GM19099 (cell line): Measurements from ENCODE around the gene FMN1.

Source experiments
- POLR2A ChIP-seq: IDR thresholded peaks from 3 replicates; pipeline ENCODE4 v1.6.1; 2011; ENCODE audit warnings: low read depth; ENCODE audit not compliant: insufficient read length; ENCODE audit errors: extremely low read depth

The FMN1 gene

DNA sequence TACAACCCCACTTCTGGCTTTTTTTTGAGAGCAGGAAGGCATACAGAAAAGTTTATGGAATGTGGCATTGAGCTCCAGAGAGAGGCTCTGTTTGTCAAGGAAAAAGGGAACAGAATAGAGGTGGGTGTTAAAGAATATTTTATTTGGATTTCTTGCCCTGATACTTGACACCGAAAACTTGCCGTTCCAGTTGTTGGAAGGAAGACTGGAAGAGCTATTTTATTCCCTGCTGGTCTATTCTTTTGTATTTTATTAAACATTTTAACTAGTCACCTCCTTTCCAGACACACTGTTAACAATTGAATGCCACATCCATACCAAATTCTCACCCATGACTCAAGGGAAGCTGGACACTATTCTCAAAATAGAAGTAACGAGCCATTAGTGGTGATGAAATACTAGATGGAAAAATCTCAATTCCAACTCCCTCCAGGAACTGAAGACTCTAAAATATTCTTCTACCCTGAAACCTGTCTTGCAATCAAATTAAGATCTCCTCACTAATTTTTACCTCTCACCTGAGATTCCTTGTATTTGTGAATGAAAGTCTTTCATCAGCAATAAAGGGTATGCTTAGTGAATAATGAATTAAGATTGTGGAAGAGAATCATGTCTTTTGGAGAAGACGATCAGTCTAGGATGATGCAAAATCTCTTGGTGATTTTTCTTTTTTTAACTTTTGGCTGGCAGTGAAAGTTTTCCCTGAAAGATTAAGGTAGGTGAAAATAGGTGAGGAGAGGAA lies 448.2 kb downstream of the FMN1 start:
- TF ChIP-seq POLR2A, result no peak

DNA sequence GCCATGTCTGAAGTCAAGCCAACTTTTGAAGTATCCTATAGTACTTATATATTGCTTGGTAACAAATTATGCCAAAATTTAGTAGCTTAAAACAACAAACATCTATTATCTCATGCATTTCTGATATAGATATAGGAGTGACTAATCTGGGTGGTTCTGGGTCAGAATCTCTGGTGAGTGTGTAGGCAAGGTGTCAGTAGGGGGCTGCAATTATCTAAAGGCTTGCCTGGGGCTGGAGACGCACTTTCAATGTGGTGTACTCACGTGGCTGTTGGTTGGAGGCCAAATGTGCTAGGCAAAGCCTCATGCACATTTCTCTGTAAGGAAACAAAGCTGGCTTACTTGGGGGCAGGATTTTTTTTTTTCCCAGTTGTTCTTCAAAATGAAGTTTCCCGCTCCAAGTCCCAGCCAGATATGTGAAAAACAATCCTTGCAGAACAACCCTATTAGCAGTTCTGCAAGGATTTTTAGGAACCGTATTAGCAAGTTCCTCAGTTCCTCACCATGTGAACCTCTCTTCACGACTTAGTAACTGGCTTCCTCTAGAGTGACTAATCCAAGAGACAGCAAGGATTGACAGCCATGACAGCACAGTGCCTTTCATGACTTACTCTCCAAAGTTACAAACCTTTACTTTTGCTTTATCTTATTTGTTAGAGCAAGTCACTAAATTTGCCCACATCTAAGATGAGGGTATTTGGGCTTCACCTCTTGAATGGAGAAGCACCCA lies 450.9 kb downstream of the FMN1 start:
- no peak for TF ChIP-seq POLR2A

DNA sequence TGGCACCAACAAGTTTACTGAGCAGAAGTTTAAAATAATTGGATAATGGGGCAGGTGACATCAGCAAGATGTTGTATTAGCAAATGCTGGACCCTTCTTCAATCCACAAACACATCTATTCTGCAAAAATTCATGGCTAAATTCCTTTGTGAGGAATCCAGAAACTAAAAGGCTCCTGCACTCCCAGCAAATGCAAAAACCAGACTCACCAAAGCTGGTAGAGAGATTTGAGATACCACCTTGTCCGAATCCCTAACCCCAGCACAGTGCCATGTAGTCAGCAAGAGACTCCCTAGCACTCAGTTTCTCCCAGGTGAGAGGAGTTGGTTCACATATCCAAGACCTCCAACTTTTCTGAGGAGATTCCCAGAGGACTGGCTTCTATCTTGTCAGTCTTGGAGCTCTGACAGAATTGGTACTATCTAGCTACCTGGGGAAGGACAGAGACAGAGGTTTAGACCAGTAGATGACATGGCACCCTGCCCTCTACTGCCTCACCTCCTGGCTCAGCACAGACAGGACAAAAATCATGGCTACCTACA lies 454.9 kb downstream of the FMN1 start:
- no peak for TF ChIP-seq POLR2A

DNA sequence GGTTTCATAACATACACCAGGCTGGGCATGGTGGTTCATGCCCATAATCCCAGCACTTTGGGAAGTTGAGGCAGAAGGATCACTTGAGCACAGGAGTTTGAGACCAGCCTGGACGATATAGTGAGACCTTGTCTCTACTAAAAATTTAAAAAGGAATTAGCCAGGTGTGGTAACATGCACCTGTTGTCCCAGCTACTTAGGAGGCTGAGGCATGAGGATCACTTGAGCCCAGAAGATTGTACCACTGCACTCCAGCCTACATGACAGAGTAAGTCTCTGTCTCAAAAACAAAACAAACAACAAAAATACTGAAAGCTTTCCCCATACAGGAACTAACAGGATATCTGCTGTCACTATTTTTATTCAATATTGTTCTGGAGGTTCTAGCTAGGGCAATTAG lies 455.8 kb downstream of the FMN1 start:
- no peak for TF ChIP-seq POLR2A

DNA sequence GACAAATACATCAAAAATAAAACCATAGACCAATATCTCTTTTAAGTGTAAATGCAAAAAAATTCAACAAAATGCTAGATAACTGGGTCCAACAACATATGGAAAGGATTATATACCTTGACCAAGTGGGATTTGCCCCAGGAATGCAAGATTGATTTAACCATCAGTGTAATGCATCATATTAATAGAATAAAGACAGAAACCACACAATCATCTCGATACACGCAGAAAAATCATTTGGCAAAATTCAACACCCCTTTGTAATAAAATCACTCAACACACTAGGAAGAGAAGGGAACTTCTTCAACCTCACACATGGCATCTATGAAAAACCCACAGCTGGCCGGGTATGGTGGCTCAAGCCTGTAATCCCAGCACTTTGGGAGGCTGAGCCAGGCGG lies 457.2 kb downstream of the FMN1 start:
- no peak for TF ChIP-seq POLR2A

DNA sequence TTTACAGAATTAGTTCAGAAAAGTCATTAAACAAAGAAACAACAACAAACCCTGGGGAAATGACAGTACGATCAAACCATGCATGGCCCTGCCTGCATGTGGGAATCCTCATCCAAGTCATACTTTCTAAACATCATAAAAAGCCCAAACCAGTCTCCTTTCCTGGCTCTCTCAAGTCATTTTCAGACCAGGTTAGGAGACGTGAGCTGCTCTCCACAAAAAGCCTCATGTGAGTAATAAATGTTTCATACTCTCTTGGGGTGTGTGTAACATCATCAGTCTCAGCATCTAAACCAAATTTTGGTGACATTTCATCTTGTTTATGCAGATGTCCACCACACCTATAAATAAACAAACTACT lies 457.8 kb downstream of the FMN1 start:
- TF ChIP-seq POLR2A, result no peak

DNA sequence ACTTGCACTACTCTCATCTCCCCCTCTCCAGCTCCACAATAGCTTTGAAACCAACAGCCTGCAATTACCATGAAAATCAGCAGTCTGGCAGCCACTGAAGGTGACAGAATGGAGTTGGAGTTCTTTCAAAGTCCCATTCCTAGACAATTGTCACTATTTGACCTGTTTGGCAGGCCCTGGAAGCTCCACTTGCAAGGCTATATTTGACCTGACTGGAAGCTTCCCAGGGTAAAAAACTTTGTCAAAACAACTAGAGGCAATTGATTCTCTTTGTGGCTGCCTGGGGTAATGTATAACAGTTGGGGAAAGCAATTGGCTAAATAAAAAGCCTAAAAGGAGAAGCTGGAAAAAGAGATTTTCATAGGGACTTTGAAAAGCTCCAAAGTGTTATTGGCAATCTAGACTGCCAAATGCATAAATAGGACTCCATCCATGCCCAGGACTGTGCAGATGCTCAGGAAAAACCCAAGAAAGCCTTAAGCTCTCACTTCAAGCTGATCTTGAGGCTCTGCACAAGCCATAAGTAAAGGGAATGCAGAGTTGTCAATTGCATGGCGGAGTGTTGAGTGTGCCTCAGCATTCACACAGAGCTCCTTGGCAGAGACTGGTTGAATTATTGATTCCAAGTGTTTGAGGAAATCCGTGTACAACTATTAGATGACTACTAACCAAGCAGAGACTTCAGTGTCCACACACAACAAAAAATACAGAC lies 458.4 kb downstream of the FMN1 start:
- no peak for TF ChIP-seq POLR2A

DNA sequence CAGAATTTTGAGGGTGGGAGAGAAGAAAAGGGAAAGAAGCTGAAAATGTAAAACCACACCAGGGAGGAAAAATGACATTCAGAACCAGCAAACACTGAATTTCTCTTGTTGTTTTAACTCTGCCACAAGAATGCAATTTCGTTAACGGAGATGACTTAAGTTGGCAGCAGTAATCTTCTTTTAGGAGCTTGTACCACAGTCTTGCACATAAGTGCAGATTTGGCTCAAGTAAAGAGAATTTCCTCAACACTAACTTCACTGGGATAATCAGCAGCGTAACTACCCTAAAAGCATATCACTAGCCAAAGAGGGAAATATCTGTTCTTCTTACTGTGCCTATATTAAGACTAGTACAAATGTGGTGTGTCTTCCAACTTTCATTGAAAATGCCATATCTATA lies 461.2 kb downstream of the FMN1 start:
- no peak for TF ChIP-seq POLR2A

DNA sequence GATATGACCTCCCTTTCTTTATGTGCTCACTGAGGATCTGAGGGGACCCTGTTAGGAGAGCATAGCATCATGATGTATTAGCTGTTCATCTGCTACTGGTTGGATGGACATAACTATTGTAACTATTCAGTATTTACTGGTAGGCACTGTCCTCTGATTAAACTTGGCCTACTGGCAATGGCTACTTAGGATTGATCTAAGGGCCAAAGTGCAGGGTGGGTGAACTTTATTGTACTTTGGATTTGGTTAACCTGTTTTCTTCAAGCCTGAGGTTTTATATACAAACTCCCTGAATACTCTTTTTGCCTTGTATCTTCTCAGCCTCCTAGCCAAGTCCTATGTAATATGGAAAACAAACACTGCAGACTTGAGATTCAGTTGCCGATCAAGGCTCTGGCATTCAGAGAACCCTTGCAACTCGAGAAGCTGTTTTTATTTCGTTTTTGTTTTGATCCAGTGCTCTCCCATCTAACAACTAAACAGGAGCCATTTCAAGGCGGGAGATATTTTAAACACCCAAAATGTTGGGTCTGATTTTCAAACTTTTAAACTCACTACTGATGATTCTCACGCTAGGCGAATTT lies 461.8 kb downstream of the FMN1 start:
- TF ChIP-seq POLR2A, result no peak

DNA sequence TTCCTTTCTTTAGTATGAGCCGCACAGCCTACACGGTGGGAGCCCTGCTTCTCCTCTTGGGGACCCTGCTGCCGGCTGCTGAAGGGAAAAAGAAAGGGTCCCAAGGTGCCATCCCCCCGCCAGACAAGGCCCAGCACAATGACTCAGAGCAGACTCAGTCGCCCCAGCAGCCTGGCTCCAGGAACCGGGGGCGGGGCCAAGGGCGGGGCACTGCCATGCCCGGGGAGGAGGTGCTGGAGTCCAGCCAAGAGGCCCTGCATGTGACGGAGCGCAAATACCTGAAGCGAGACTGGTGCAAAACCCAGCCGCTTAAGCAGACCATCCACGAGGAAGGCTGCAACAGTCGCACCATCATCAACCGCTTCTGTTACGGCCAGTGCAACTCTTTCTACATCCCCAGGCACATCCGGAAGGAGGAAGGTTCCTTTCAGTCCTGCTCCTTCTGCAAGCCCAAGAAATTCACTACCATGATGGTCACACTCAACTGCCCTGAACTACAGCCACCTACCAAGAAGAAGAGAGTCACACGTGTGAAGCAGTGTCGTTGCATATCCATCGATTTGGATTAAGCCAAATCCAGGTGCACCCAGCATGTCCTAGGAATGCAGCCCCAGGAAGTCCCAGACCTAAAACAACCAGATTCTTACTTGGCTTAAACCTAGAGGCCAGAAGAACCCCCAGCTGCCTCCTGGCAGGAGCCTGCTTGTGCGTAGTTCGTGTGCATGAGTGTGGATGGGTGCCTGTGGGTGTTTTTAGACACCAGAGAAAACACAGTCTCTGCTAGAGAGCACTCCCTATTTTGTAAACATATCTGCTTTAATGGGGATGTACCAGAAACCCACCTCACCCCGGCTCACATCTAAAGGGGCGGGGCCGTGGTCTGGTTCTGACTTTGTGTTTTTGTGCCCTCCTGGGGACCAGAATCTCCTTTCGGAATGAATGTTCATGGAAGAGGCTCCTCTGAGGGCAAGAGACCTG lies 463.5 kb downstream of the FMN1 start:
- TF ChIP-seq POLR2A, result no peak

DNA sequence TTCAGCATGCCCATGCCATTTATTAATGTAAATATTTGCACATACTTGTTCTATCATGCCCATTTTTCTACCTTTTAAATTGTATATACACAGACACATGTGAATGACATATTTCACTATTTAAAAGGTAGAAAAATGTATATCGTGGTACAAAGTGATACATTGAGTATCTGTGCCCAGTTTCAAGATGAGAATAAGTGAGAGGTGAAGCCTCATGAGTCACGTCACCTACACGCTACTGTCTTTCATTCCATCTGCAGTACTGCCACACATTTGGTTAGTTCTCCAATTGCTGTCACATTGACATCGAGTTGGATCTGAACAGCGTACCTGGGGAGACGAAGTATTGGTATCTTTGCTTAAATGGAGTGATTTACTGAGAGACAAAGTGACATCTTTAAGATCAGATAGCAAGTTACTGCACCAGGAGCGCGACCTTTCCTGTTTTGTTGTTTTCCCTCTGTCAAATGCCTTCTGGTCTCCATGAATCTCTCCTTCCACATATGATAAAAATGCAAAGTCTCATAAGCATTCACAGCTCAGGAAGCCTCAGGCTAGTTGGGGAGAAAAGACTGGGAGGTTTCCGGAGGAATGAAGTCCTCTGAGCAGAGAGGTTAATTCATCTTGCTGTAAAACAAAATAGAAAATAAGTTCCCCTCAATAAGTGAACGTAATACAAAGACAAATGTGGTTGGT lies 464.7 kb downstream of the FMN1 start:
- TF ChIP-seq POLR2A, result no peak

DNA sequence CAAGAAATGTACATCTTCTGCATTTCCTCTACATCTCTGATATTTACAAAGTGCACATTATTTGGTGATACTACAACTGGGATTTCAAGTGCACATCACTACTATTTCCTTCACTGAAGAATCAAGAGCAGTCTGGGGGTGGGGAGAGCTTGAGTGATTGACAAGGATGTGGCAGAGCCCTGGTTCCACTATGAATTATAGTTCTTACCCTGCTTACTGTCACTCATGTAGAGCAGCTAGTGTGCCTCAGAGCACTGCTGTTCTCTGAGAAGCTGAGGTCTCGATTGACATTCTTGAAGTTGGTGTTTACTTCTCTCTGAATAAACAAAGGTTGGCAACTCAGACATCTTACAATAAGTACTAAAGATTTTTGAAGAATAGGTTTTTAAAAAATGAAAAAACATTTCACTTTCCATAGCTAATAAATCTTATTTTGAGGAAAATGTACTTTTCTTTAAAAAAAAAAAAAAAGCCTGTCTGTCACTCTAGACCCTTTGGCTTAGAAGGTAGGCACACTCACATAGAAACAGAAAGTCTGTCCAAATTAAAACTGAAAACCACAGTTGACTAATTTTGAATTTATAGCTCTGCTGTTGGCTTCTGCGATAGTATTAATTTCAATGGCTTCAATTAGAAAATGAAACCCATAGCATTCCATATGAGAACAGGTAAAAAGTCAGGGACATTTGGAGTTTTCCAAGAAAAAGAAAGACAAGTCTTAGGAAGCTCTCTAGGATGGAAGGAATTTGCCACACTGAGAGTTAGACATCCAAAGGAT lies 471.2 kb downstream of the FMN1 start:
- TF ChIP-seq POLR2A, result no peak

DNA sequence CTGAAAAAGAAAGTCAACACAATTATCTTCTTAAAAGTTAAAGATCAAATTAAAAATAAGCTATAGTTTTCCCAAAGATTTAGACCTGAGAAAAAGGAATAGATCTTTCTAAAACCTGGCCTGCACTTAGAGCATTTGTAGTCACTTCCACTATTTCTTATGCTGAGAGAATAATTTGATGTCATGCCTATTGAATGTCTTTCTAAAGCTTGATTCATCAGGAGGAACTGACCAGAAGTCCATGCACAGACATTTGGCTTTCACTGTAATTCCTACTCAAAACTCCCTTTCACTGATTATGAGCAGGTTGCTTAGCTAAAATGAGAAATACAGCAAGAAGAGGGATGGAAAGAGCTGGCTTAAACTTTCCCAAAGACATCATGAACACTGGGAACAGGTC lies 472.4 kb downstream of the FMN1 start:
- TF ChIP-seq POLR2A, result no peak
